Activated CD4-positive, CD25-positive, alpha-beta regulatory T cell (primary cell): ENCODE measurements around the gene THOC5.
"Not testable (repeated sequence)": the region's sequence is repeated elsewhere in the genome, so short reads cannot be mapped to it uniquely, and the experiment has no call there.

Source experiments
- DNase-seq, 4 experiments: peaks; one replicate each; lab custom pipeline; 2025; lab: John Stamatoyannopoulos, UW

Gene THOC5

DNA sequence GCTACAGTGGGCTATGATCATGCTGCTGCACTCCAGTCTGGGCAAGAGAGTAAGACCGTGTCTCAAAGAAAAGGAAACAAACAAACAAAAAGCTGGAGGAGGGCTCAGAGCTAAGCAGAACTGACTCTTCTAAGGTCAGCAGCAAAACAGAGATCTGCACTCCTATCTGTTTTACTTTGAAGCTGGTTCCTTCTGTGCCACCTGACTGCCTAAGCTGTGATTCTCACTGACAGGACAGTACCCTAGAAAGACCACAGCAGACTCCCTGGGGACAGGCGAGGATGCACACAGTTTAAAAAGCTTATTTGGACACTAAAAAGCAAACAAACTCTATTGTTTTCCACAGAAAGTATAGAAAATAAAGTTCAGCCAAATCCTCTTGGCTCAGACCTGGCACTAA is 43.0 kb downstream of the THOC5 start:
- DNase-seq, result no peak

DNA sequence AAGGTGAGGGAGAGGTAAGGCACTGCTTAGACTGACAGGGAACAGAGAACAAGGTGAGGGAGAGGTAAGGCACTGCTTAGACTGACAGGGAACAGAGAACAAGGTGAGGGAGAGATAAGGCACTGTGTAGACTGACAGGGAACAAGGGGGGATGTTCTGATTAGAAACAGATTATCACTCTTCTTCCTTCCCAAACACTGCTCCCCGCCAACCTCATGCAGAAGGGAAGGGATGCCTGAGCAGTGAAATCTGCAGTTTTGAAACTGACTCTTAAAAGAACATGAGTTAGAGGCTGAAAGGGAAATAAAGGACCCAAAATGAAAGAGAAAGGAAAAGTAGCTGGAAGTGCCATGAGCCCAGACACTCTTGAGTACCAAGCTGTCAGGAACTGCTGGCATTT is 43.7 kb downstream of the THOC5 start:
- no peak for DNase-seq

DNA sequence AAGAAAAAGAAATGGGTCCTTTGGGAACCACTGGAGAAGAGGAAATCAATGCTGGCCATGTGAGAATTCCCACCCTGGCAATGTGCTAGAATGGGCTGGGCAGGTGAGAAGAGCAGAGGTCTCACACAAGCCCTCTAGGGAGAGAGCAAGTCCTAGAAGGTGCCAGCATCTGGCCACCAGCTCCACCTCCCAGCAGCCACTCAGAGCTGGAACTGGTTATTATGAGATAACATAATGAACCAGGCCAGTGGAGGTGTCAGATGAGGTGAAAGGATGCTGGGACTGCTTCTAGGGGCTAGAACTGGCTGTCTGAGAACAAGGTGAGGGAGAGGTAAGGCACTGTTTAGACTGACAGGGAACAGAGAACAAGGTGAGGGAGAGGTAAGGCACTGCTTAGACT is 44.3 kb downstream of the THOC5 start:
- DNase-seq, result no peak

DNA sequence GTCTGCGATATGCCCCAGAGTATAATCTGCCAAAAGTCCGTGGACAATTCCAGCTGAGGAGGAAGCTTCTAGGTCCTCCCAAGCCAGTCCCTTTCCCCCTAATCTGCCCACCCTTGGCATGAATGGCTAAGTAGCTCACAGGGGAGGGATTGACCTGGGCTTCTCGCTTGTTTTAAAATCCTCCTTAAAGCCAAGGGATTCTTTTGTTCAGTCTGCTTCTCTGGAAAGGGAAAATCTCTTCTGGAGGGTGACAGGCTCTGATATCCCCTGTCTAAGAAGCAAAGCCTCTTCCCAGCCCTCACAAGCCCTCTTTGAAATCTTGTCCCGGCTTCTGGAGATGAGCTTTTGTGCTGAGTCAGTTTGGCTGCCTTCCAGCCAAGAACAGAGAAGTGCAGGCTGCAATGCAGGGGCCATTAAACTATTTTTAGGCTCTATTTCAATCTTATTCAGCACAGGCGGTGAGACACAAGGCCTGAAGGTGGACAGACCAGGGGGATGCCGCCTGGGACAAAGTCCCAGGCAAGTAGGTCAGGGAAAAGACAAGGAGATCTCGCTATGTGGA is 49.7 kb downstream of the THOC5 start:
- DNase-seq, result no peak

DNA sequence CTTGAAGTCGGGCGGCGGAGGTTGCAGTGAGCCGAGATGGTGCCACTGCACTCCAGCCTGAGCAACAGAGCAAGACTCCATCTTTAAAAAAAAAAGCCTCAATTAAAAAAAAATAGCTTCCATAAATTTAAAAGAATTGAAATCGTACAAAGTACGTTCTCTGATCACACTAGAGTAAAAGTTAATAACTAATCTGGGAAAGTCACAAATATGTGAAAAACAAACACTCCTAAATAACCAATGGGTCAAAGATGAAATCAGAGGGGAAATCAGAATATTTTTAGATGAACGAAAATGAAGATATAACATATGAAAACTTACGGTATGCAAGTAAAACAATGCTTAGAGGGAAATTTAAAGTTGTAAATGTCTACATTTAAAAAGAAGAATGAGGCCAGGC is 53.7 kb downstream of the THOC5 start:
- no peak for DNase-seq

DNA sequence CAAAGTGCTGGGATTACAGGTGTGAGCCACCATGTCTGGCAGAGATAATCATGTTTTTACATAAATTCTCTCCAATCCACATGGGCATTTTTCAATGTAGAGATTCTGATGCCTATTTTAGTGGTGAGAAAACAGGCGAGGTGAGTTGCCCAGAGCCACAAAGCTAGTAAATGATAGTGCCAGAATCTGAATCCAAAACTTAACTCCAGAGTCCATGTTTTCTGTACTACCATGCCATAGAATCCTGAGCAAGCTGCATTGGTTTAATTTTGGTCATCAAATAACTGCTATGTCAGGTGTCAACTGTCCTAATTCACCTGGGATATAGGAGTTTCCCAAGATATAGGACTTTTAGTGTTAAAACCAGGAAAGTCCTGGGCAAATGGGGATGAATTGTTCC is 59.9 kb downstream of the THOC5 start:
- no peak for DNase-seq

DNA sequence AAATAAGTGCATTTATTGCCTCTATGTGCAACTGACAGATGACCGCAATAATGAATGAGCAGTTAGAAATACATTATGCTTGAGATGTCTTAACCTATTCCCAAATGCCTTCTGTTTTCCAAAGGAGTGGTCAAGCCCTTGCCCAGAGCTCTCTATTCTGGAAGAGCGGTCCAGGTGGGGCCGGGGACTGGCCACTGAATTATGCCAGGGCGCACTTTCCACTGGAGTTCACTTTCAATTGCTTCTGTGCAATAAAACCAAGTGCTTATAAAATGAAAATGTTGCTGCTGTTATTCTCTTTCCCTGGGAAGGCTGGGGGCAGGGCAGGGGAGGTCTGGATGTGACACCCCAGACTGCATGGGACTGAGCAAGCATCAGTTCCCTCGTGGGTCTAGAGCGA is 62.5 kb downstream of the THOC5 start:
- DNase-seq, result no peak

DNA sequence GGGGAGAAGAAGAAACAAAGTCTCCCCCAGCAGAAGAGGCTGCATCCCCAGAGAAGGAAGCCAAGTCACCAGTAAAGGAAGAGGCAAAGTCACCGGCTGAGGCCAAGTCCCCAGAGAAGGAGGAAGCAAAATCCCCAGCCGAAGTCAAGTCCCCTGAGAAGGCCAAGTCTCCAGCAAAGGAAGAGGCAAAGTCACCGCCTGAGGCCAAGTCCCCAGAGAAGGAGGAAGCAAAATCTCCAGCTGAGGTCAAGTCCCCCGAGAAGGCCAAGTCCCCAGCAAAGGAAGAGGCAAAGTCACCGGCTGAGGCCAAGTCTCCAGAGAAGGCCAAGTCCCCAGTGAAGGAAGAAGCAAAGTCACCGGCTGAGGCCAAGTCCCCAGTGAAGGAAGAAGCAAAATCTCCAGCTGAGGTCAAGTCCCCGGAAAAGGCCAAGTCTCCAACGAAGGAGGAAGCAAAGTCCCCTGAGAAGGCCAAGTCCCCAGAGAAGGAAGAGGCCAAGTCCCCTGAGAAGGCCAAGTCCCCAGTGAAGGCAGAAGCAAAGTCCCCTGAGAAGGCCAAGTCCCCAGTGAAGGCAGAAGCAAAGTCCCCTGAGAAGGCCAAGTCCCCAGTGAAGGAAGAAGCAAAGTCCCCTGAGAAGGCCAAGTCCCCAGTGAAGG is 64.3 kb downstream of the THOC5 start:
- not testable (repeated sequence) for DNase-seq

DNA sequence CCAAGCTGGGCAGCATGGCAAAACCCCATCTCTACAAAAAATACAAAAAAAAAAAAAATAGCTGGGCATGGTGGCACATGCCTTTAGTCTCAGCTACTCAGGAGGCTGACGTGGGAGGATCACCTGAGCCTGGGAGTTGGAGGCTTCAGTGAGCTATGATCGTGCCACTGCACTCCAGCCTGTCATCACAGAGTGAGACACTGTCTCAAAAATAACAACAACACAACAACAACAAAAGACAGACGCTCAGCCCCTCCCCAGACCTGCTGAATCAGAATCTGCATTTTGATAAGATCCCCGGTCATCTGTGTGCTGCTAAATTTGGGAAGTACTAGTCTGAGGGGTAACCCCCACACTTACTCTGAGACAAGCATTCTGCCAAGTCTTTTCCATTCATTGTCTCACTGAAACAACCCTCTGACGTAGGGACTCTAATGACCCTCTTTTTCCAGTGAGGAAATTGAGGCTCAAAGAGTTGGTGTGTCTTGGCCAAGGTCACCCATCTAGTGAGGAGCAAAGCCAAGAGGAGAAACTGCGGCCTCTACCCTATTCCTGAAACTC is 66.1 kb downstream of the THOC5 start:
- DNase-seq, result no peak

DNA sequence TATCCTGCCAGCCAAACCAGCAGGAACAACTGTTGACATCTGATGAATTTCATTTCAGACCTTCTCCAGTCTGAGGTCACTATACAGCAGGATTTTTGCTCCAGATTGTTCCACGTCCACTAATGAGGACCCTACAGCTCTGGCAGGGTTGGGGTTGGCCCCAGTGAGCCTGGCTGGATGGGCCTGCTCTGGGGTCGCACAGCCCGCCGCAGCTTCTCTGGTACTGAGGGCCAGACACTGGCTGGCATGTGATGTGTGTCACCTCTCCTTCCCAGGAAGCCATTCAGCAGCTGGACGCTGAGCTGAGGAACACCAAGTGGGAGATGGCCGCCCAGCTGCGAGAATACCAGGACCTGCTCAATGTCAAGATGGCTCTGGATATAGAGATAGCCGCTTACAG is 68.1 kb downstream of the THOC5 start:
- no peak for DNase-seq

DNA sequence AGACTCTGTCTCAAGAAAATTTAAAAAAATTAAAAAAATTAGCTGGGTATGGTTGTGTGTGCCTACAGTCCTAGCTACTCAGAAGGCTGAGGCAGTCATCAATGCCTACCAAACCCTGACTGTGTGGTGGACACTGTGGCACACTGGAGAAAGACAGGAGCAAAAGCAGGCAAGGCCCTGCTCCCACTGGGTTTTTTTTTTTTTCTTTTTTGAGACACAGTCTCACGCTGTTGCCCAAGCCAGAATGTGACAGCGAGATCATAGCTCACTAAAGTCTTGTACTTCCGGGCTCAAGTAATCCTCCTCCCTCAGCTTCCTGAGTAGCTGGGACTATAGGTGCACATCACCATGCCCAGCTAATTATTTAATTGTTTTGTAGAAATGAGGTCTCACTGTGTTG is 68.9 kb downstream of the THOC5 start:
- no peak for DNase-seq

DNA sequence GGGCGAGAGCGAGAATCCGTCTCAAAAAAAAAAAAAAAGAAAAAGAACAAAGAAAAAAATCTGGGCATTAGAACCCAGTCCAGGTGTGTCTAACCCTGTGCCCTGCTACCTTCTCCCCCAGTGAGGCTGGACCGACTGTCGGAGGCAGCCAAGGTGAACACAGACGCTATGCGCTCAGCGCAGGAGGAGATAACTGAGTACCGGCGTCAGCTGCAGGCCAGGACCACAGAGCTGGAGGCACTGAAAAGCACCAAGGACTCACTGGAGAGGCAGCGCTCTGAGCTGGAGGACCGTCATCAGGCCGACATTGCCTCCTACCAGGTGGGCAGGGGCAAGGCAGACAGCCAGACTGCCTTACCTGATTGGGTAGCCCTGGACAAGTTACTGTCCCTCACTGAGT is 70.3 kb downstream of the THOC5 start:
- no peak for DNase-seq

DNA sequence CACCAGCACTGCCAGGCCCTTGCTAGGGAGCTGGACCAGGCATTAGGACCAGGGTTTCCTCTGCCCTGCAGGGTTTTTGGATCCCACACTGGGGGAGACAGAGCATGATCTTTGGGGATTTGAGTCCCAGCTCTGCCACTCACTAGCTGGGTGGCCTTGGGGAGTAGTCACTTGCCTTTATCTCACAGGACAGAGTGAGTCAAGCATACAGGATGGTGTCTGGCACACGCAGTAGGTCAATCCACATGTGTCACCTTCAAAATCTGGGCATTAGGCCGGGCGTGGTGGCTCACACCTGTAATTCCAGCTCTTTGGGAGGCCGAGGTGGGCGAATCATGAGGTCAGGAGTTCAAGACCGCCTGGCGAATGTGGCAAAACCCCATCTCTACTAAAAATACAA is 70.8 kb downstream of the THOC5 start:
- DNase-seq, result no peak

DNA sequence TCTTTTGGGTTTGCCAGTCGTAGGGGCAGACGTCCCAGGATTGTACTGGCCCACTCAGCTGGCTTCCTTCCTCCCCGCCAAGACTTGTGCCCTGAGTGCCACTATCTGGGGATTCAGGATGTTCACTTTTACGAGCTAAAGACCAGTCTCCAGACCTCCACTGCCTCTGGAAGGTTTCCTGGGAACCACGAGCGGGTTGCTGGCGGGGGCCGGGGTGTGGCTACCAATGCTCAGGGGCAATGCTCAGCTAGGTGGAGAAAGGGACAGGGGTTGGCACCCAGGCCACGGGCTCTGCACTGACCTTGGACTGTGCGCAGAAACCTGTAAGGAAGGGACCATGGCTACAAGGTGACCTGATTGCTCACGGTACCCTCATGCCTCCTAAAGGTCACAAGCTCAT is 71.3 kb downstream of the THOC5 start:
- no peak for DNase-seq

DNA sequence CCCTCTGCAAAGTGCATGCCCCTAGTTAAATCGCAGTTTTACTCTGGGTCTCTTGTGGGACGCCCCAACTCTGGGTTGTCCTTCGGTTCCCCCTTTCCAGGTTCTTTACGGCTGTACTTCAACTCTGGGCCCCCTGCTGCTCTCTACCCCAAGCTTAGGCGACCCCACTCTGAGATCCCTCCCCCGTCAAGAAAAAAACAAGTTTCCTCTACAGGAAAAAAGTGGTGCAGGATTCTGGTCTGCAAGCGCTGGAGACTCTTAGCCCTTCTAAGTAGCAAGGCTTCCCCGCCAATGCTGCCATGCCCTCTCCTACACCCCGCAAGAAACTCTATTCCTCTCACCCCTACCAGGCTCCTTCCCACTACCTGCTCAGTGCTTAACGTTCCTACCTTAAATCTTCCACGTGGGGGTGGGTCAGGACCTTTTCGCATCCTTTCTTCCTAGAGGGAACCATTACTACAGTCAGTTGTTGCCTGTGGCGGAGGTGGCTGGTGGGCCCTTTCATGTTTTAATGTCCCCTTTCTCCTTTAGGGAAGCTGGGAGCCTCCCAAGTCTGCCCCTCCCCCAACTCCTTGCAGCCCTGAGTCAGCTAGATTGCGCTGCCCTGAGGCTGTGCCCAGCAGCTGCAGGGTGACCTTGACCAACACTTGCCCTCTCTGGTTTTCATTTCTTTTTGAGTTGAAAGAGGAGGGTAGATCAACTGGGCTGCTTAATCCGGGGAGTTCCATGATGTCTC is 72.1 kb downstream of the THOC5 start:
- no peak for DNase-seq

DNA sequence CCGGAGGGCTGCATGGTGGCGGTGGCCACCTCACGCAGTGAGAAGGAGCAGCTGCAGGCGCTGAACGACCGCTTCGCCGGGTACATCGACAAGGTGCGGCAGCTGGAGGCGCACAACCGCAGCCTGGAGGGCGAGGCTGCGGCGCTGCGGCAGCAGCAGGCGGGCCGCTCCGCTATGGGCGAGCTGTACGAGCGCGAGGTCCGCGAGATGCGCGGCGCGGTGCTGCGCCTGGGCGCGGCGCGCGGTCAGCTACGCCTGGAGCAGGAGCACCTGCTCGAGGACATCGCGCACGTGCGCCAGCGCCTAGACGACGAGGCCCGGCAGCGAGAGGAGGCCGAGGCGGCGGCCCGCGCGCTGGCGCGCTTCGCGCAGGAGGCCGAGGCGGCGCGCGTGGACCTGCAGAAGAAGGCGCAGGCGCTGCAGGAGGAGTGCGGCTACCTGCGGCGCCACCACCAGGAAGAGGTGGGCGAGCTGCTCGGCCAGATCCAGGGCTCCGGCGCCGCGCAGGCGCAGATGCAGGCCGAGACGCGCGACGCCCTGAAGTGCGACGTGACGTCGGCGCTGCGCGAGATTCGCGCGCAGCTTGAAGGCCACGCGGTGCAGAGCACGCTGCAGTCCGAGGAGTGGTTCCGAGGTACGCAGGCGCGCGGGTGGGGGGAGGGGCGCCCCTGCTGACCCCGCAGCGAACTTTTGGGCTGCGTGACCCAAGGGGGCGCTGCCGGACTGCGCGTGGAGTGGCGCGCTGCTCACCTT is 72.9 kb downstream of the THOC5 start:
- no peak for DNase-seq

DNA sequence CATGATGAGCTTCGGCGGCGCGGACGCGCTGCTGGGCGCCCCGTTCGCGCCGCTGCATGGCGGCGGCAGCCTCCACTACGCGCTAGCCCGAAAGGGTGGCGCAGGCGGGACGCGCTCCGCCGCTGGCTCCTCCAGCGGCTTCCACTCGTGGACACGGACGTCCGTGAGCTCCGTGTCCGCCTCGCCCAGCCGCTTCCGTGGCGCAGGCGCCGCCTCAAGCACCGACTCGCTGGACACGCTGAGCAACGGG is 73.4 kb downstream of the THOC5 start:
- DNase-seq, result no peak

DNA sequence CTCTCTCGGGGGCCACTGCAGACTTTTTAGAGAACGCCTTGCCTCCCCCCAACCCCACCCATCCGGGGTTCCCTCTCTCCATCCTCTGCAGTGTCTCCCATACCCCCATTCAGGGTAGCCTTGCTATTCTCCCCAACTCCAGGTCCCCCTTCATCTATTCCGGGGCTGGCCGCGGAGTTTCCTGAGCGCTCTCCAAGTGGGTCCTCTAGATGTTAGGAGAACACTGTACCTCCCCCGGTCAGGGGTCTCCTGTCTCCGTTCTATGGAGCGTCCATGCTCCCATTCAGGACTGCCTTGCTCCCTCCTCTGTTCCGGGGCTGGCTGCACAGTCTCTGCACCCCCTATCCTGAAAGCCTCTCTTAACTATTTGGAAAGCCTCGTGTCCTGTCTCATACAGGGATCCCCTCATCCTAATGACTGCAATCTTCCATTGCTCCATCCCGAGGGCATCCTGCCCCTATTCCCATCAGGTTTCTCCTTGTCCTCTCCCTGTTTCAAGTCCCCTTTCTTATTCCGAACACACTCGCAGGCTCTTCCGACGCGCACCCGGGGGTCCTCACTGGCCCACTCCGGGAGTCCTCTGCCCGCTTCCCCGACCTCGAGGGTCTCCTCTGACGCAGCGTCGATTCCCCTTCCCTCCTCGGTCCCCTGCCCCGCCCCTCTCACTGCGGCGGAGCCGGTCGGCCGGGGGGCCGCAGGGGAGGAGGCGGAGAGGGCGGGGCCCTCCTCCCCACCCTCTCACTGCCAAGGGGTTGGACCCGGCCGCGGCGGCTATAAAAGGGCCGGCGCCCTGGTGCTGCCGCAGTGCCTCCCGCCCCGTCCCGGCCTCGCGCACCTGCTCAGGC is 73.9 kb downstream of the THOC5 start, which contains the start of gene NEFH:
Gene NEFH, plus strand, starts transcription at position 802 of the 845 bp plus-strand sequence. CDS start 45 bp downstream, outside the sequence.
- no peak for DNase-seq

DNA sequence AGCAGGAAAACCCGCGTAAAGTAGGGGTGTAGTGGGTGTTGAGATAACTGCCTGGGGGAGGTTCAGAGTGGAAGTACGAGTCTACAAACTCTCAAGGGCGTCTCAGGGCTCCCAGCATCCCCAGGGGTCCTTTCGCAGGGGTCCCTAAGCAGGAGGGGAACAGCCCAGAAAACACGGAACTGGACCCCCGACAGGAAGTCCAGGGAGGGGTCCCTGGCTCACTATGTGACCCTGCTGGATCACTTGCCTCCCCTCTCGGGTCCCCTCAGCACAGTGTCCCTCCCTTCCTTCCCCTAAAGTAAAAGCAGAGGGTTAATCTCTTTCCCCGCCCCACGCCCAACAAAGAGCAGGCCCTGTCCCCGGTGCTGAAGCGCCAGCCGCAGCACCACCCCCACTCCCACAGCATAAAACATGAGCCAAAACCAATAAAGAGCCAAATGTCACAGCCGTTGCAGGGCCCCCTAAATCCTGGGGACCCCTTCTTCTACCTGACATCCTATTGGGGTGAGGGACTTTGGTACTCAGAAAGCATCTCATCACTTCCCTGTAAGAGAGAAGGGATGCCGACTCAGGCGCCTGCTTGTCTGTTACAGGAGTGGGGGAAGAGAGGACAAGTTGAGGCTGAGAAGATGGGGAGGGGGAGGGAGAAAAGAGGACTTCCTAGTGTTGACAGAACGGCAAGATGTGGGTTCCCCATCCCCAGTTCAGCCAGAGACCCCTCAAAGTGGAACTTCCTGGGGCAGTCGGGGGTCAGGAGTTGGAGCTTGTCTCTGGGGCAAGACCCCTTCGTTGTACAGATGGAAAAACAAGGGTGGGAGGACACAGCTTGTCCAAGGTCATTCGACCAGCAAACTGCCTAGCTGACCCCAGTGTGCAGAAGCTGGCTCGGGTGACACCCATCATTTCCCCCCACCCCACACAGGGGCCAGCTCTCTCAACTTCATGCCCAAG is 75.0 kb downstream of the THOC5 start:
- no peak for DNase-seq

DNA sequence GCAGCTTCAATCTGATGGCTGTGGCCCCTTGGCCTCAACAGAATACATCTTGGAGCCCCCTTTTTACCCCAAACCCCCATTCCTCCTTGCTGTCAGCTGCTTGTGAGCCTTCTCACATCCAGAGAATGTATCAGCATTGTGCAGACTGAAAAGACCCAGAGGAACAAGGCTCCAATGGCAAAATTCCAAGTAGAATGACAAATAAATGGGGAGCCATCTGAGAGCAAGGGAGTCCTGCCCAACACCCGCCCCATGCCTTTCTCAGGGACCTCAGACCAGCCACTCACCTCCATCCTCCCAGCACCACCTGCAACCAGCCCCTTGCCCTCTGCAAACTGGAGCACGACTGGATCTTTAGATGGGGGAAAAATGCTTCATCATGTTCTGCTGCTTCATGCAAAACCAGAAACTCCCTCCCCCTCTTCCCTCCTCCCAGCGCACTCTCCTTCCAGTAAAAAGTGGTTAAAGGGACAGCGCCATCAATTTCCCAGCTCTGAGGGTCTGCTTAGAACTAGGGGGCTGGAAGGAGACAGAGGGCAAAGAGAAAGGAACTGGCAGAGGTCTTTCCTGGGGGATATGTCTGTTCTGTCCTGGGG is 75.7 kb downstream of the THOC5 start:
- no peak for DNase-seq
